IMR-90 (cell line): ENCODE results near the gene ZNF726.

ENCODE experiments used
- CTCF ChIP-seq: conservative IDR thresholded peaks from 2 replicates; pipeline ENCODE4 v1.5.1; 2012; ENCODE audit warnings: mild to moderate bottlenecking, low read depth, low read length, improper control_type of control experiment
- MXI1 ChIP-seq: IDR thresholded peaks from 2 replicates; pipeline ENCODE4 v1.6.1; 2012; ENCODE audit warnings: low read depth, mild to moderate bottlenecking, low read length, moderate library complexity, borderline replicate concordance
- USF2 ChIP-seq: fragments of 150-350 bp; IDR thresholded peaks from 2 replicates; pipeline ENCODE4 v1.6.1; 2017; ENCODE audit warnings: mild to moderate bottlenecking, antibody characterized with exemption, low read length, low read depth

GRCh38 chr19:23901360-23901759 lies 13.3 kb upstream of the ZNF726 start:
- TF ChIP-seq CTCF (no peak), MXI1 (no peak), USF2 (no peak)
